ENCODE data around the gene GNAS-AS1.
"Not testable (repeated sequence)": the region's sequence is repeated elsewhere in the genome, so short reads cannot be mapped to it uniquely, and the experiment has no call there.

DNA sequence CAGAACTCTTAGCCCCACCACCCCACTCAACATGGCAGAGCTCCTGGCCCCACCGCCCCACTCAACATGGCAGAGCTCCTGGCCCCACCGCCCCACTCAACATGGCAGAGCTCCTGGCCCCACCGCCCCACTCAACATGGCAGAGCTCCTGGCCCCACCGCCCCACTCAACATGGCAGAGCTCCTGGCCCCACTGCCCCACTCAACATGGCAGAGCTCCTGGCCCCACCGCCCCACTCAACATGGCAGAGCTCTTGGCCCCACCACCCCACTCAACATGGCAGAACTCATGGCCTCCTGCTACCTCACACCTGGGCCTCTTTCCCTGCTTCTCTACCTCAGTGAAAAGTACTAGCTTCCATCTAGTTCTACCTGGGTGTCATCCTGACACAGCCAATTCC lies 21.9 kb downstream of the GNAS-AS1 start:
- not testable (repeated sequence) for TF ChIP-seq FOXK2 (IDR thresholded peaks at IDR 0.05); BHLHE40 (IDR thresholded peaks at IDR 0.05; ENCODE audit: borderline replicate concordance); FOXA1 (IDR thresholded peaks at IDR 0.05); SP1 (IDR thresholded peaks at IDR 0.05); ELF4 (IDR thresholded peaks at IDR 0.05); ARNT (IDR thresholded peaks at IDR 0.05); SUZ12 (IDR thresholded peaks at IDR 0.05); CTBP1 (IDR thresholded peaks at IDR 0.05; ENCODE audit: borderline replicate concordance); FOXM1 (IDR thresholded peaks at IDR 0.05; ENCODE audit: borderline replicate concordance); NFRKB (IDR thresholded peaks at IDR 0.05); HDGF (IDR thresholded peaks at IDR 0.05; ENCODE audit: borderline replicate concordance); L3MBTL2 (conservative IDR thresholded peaks at IDR 0.05)
- TF ChIP-seq, protein P1, sequence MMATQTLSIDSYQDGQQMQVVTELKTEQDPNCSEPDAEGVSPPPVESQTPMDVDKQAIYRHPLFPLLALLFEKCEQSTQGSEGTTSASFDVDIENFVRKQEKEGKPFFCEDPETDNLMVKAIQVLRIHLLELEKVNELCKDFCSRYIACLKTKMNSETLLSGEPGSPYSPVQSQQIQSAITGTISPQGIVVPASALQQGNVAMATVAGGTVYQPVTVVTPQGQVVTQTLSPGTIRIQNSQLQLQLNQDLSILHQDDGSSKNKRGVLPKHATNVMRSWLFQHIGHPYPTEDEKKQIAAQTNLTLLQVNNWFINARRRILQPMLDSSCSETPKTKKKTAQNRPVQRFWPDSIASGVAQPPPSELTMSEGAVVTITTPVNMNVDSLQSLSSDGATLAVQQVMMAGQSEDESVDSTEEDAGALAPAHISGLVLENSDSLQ (IDR thresholded peaks at IDR 0.05): not testable (repeated sequence)
